Osteoblast (primary cell): ENCODE measurements around the gene PEAK3. TPM values are rescaled to one million over a fixed set of nuclear protein-coding genes. Genes with fewer than 3 reads are reported as not detected.
A peak's percentile ranks its signal among the peaks of the same experiment; 100 is the strongest.

Source experiments
- DNase-seq: peaks from one replicate; pipeline ENCODE4 v3.0.0; 2011; ENCODE audit warnings: low spot score, mixed read lengths; ENCODE audit not compliant: insufficient read length; ENCODE audit errors: missing footprints
- H2AFZ ChIP-seq: 2 replicates; pipeline ENCODE4 v1.6.0; 2011; ENCODE audit warnings: mild to moderate bottlenecking, low read length
- H3K27ac ChIP-seq: 2 replicates; pipeline ENCODE4 v1.5.1; 2011; ENCODE audit warnings: mild to moderate bottlenecking, low read depth, low read length, moderate library complexity
- H3K27me3 ChIP-seq: 2 replicates; pipeline ENCODE4 v1.6.0; 2012; ENCODE audit warnings: mild to moderate bottlenecking, control low read depth, inconsistent platforms, low read length, moderate library complexity; ENCODE audit not compliant: insufficient read depth
- H3K36me3 ChIP-seq: 2 replicates; pipeline ENCODE4 v1.5.1; 2011; ENCODE audit warnings: mild to moderate bottlenecking, low read length, control low read depth, moderate library complexity; ENCODE audit not compliant: insufficient read depth
- H3K4me1 ChIP-seq: 2 replicates; pipeline ENCODE4 v1.5.1; 2011; ENCODE audit warnings: mild to moderate bottlenecking, low read length, control low read depth, moderate library complexity; ENCODE audit not compliant: insufficient read depth
- H3K4me2 ChIP-seq: 2 replicates; pipeline ENCODE4 v1.6.0; 2011; ENCODE audit warnings: mild to moderate bottlenecking, low read length; ENCODE audit not compliant: insufficient read depth
- H3K4me3 ChIP-seq: fragments of 200-600 bp; sonication (generic); 3 replicates; pipeline ENCODE4 v1.5.1; 2012; ENCODE audit warnings: mild to moderate bottlenecking, low read length, inconsistent platforms; ENCODE audit not compliant: insufficient read depth
- H3K79me2 ChIP-seq: 2 replicates; pipeline ENCODE4 v1.6.0; 2012; ENCODE audit warnings: mild to moderate bottlenecking, low read length, control low read depth, inconsistent platforms; ENCODE audit not compliant: insufficient read depth
- H3K9me3 ChIP-seq: 2 replicates; pipeline ENCODE4 v1.5.1; 2011; ENCODE audit warnings: low read depth, low read length, control low read depth
- H4K20me1 ChIP-seq: 2 replicates; pipeline ENCODE4 v1.6.0; 2012; ENCODE audit warnings: mild to moderate bottlenecking, low read length, control low read depth; ENCODE audit not compliant: insufficient read depth
- total RNA-seq: library from RNA; depleted of rRNA; stranded (reverse); fragments of >200 nt; gene quantifications from 2 replicates; pipeline ENCODE4 v1.2.3, GENCODE V29; 2012
- TF ChIP-seq, protein P1 (sequence below): IDR thresholded peaks from 2 replicates; pipeline ENCODE4 v1.5.1; 2011; ENCODE audit warnings: mild to moderate bottlenecking, low read depth, low read length, moderate library complexity; ENCODE audit errors: extremely low read depth

The PEAK3 gene
- total RNA-seq, 1 donor = not detected

DNA sequence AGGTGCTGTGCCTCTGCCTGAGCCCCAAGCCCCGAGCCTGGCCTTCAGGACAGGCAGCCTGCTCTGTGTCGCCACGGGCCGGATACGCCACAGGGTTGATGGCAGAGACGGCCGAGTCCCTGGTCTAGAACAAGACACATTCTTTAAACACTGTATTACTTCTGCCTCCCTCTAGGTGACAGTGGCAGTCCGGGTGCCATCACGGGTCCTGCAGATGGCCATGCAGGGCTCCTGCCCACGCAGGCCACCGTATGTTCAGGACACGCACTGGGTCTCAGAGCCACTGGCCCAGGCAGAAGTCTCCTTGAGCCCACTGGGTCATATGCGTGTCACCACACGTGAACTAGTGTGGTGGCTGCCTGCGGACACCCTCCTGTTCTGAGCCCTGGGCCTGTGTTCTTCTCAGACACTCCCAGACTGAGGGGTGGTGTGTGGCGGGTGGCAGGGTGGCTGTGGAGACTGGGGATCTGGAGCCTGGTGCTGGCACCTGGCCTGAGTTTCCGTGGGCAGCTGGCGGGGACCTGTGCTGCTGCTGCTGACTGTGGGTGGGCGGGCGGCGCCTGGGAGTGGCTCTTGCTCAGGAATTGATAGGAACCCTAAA lies 50.3 kb downstream of the PEAK3 start:
- Histone ChIP-seq H3K9me3 (no peaks in the 10 kb centered on the region), H3K36me3 (peaks cover 39% of the 10 kb centered on the region)
- DNase-seq = peak; percentile 96

DNA sequence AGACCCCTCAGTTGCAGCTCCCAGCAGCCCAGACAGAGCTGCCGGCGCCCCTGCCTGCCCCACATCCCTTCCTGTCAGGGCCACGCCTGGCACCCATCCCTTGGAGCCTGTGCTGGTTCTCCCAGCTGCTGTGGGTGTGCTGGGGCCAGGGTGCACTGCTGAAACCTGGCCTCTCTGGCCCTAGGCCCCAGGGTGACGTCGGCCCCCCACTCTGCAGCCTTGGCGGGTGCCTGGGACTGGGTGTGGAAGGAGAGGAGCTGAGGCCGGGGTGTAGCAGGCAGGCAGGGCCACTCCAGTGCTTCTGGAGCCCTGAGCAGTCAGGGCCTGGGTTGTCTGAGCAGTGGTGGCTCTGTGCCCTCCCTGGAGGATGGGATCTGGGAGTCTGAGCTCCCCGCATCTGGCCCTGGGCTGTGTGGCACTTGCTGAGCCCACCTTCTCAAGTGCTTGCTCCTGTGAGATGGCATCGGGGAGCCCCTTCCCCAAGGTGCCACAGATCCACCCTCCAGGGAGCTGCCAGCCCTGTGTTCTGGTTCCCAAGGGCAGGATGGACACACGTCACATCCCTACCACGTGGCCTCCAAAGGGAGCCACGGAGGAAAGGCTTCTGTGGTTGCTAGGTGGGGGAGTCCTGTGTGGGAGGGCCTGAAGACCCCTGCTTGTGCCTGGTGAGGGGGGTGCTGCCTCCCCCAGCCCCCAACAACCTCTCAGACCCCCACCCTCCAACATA lies 51.0 kb downstream of the PEAK3 start:
- Histone ChIP-seq H3K27ac (no peak overlapping the region), H3K27me3 (no peaks in the 10 kb centered on the region), H3K4me3 (no peak overlapping the region), H3K36me3 (peaks cover 40% of the 10 kb centered on the region), H3K9me3 (no peaks in the 10 kb centered on the region), H2AFZ (no peak overlapping the region), H3K4me1 (peaks cover 7% of the 10 kb centered on the region), H3K4me2 (no peak overlapping the region), H3K79me2 (peaks cover 64% of the 10 kb centered on the region), H4K20me1 (peaks cover 17% of the 10 kb centered on the region)
- TF ChIP-seq, protein P1, sequence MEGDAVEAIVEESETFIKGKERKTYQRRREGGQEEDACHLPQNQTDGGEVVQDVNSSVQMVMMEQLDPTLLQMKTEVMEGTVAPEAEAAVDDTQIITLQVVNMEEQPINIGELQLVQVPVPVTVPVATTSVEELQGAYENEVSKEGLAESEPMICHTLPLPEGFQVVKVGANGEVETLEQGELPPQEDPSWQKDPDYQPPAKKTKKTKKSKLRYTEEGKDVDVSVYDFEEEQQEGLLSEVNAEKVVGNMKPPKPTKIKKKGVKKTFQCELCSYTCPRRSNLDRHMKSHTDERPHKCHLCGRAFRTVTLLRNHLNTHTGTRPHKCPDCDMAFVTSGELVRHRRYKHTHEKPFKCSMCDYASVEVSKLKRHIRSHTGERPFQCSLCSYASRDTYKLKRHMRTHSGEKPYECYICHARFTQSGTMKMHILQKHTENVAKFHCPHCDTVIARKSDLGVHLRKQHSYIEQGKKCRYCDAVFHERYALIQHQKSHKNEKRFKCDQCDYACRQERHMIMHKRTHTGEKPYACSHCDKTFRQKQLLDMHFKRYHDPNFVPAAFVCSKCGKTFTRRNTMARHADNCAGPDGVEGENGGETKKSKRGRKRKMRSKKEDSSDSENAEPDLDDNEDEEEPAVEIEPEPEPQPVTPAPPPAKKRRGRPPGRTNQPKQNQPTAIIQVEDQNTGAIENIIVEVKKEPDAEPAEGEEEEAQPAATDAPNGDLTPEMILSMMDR = no peak
- DNase-seq = peak; percentile 91

More for the DNA sequence above, 50.3 kb downstream of the PEAK3 start:
- H3K4me3 ChIP-seq = no peak overlapping the region
- peaks cover 17% of the 10 kb centered on the region for H4K20me1 ChIP-seq
- H3K27ac ChIP-seq = peak overlapping the region; percentile 23
- TF ChIP-seq, protein P1 = peak; percentile 7
- H2AFZ ChIP-seq = no peak overlapping the region
- H3K79me2 ChIP-seq = peaks cover 66% of the 10 kb centered on the region
- H3K4me1 ChIP-seq = peaks cover 7% of the 10 kb centered on the region
- H3K27me3 ChIP-seq = no peaks in the 10 kb centered on the region
- H3K4me2 ChIP-seq = no peak overlapping the region

DNA sequence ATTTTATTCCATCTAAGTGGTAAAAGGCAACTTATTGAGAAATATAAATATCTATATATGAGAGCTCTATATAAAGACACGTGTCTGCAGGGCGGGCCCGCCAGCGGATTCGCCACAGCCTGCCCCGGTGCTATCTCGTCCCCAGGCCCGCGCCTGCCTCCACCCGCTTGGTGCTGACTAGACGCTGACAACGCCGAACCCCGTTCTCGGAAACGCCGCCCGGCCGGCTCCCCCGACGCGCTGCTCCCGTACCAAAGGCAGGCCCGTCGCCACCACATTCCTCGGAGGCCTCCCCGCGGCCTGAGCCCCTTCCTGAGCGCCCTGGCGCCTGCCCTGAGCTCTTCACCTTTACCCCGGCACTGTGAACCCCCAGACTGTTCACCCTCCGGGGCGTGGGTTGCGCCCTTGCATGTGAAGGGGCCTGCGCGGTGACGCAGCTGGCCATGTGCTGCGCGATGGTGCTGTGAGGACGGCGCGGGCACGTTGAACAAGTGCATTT lies 51.9 kb downstream of the PEAK3 start:
- DNase-seq = no peak
- Histone ChIP-seq H3K36me3 (peaks cover 49% of the 10 kb centered on the region), H2AFZ (no peak overlapping the region), H3K4me3 (no peak overlapping the region), H3K4me1 (peaks cover 5% of the 10 kb centered on the region), H3K27me3 (no peaks in the 10 kb centered on the region), H3K9me3 (no peaks in the 10 kb centered on the region), H4K20me1 (peaks cover 16% of the 10 kb centered on the region), H3K79me2 (peaks cover 59% of the 10 kb centered on the region), H3K27ac (no peak overlapping the region), H3K4me2 (no peak overlapping the region)
- TF ChIP-seq, protein P1 = no peak
